H1 (cell line): ENCODE measurements around the gene CATSPERD. TPM values are rescaled to one million over a fixed set of nuclear protein-coding genes. Genes with fewer than 3 reads are reported as not detected.

Experiments
- ATF2 ChIP-seq: IDR thresholded peaks from 2 replicates; pipeline ENCODE4 v1.6.1; 2012; ENCODE audit warnings: low read length, inconsistent platforms
- CBX8 ChIP-seq: fragments of 300-800, 300-1000 bp; sonication (generic); IDR thresholded peaks from 2 replicates; pipeline ENCODE4 v1.7.1; 2016; ENCODE audit warnings: low read depth, low read length, borderline replicate concordance
- CEBPB ChIP-seq: IDR thresholded peaks from 2 replicates; pipeline ENCODE4 v1.6.1; 2012; ENCODE audit warnings: low read depth, low read length
- CHD2 ChIP-seq: IDR thresholded peaks from 2 replicates; pipeline ENCODE4 v1.6.1; 2012; ENCODE audit warnings: low read length, improper control_type of control experiment
- CTCF ChIP-seq, 3 experiments: IDR thresholded peaks; 1 replicate in 2 of 3; 2 replicates in 1 of 3; pipeline versions ENCODE4 v1.5.1 to v1.6.1; 2011; ENCODE audit warnings: low read length in 3 of 3, mild to moderate bottlenecking in 3 of 3, inconsistent platforms in 2 of 3, low read depth in 1 of 3, moderate library complexity in 1 of 3; ENCODE audit not compliant: insufficient read depth in 1 of 3; ENCODE audit errors: control extremely low read depth in 1 of 3
- KDM5A ChIP-seq: fragments of 200-600 bp; IDR thresholded peaks from 2 replicates; pipeline ENCODE4 v1.7.1; 2012; ENCODE audit warnings: mild to moderate bottlenecking, low read length, inconsistent platforms, mixed read lengths
- NANOG ChIP-seq: IDR thresholded peaks from 2 replicates; pipeline ENCODE4 v1.6.1; 2011; ENCODE audit warnings: low read length, low read depth, mild to moderate bottlenecking, inconsistent platforms; ENCODE audit not compliant: insufficient read depth, poor library complexity, severe bottlenecking
- RBBP5 ChIP-seq: IDR thresholded peaks from 2 replicates; pipeline ENCODE4 v1.7.1; 2012; ENCODE audit warnings: low read depth, mild to moderate bottlenecking, inconsistent platforms, low read length, moderate library complexity, borderline replicate concordance
- RNF2 ChIP-seq: fragments of 200-900, 300-1000 bp; sonication (generic); IDR thresholded peaks from 2 replicates; pipeline ENCODE4 v1.7.1; 2016; ENCODE audit warnings: borderline replicate concordance, low read depth, mild to moderate bottlenecking, antibody characterized with exemption, low read length; ENCODE audit not compliant: poor library complexity, severe bottlenecking; ENCODE audit errors: missing control alignments
- SAP30 ChIP-seq: fragments of 300-600 bp; sonication (generic); IDR thresholded peaks from 2 replicates; pipeline ENCODE4 v1.7.1; 2012; ENCODE audit warnings: low read length, moderate library complexity, mild to moderate bottlenecking, inconsistent platforms; ENCODE audit not compliant: insufficient read depth, insufficient replicate concordance
- SIRT6 ChIP-seq: IDR thresholded peaks from one replicate; pipeline ENCODE4 v1.7.1; 2012; ENCODE audit warnings: low read length, inconsistent platforms
- SP1 ChIP-seq: IDR thresholded peaks from 2 replicates; pipeline ENCODE4 v1.6.1; 2011; ENCODE audit warnings: low read depth, low read length
- SP2 ChIP-seq: IDR thresholded peaks from 2 replicates; pipeline ENCODE4 v1.6.1; 2012; ENCODE audit warnings: mild to moderate bottlenecking, low read length, inconsistent platforms
- TEAD4 ChIP-seq: IDR thresholded peaks from 2 replicates; pipeline ENCODE4 v1.6.1; 2012; ENCODE audit warnings: low read depth, low read length, inconsistent platforms, mixed read lengths
- polyA plus RNA-seq, 7 experiments: library from polyadenylated mRNA; depleted of rRNA in 3 of 7; stranded (reverse) in 5 of 7; unstranded in 2 of 7; fragments of >200 nt in 5 of 7; fragments of 200-250 nt in 2 of 7; gene quantifications; 1 replicate in 5 of 7; 2 replicates in 1 of 7; 4 replicates in 1 of 7; pipeline versions ENCODE4 v1.2.1 to v1.2.3, GENCODE V29; 2011 to 2013; ENCODE audit warnings: missing spikeins in 2 of 7, mixed read lengths in 2 of 7
- total RNA-seq: library from RNA; stranded (reverse); fragmentation: NEBNext Ultra II Directional; extraction: Animal tissue kit (Norgen Biotek cat#: 25700); gene quantifications from 2 replicates; pipeline ENCODE4 v1.2.1, GENCODE V29; 2021

CATSPERD gene
- total and polyA plus RNA-seq, 2 of the 8 experiments (the other 6 are each of a cell fraction or from before 2014, with no cell fraction given): 0.12 TPM; not detected in 1

- no peak for TF ChIP-seq RBBP5
- TF ChIP-seq CBX8: no peak
- TF ChIP-seq RNF2: no peak
- no peak for TF ChIP-seq SAP30
- TF ChIP-seq TEAD4: no peak
- no peak for TF ChIP-seq SP2
- TF ChIP-seq SIRT6: peak; percentile 38
- TF ChIP-seq CEBPB: no peak
- no peak for TF ChIP-seq CHD2
- TF ChIP-seq SP1: no peak
- TF ChIP-seq ATF2: 0 out of 2 replicates have a peak, but pooled peaks have one; percentile 64
- TF ChIP-seq CTCF (IDR thresholded peaks at IDR 0.05; ENCODE audit: control extremely low read depth in 1 of 3, insufficient read depth in 1 of 3, low read depth in 1 of 3, low read length in 3 of 3): no peak
- TF ChIP-seq NANOG: no peak
- TF ChIP-seq KDM5A: no peak
These were observed 28.4 kb upstream of the CATSPERD start (continued) for GRCh38 chr19:5691822-5692722.
